Measurements from ENCODE around the gene CIART. TPM values are rescaled to one million over a fixed set of nuclear protein-coding genes. Genes with fewer than 3 reads are reported as not detected.

CIART gene
- total RNA-seq, 1 experiment from 2014 or later = 3.4 TPM

Other genes starting within 250 kb of the CIART start
- gene VPS45, start 214.8 kb upstream of the CIART start, total RNA-seq (2021; ENCODE audit: unreplicated experiment) = 24.9 TPM
- gene PLEKHO1, start 132.6 kb upstream of the CIART start, total RNA-seq (2021; ENCODE audit: unreplicated experiment) = 9.1 TPM
- gene ANP32E, start 46.4 kb upstream of the CIART start, total RNA-seq (2021; ENCODE audit: unreplicated experiment) = 66.2 TPM
- not detected for gene CA14, start 24.8 kb upstream of the CIART start, total RNA-seq (2021; ENCODE audit: unreplicated experiment)
- 146 TPM for gene APH1A, start 13.5 kb upstream of the CIART start, total RNA-seq (2021; ENCODE audit: unreplicated experiment)
- 0.39 TPM for gene C1orf54, start 9.8 kb upstream of the CIART start, total RNA-seq (2021; ENCODE audit: unreplicated experiment)
- 68.2 TPM for gene MRPS21, start 11.3 kb downstream of the CIART start, total RNA-seq (2021; ENCODE audit: unreplicated experiment)
- 122 TPM for gene PRPF3, start 39.0 kb downstream of the CIART start, total RNA-seq (2021; ENCODE audit: unreplicated experiment)
- gene RPRD2, start 81.6 kb downstream of the CIART start, total RNA-seq (2021; ENCODE audit: unreplicated experiment) = 28.3 TPM
- gene TARS2, start 204.9 kb downstream of the CIART start, total RNA-seq (2021; ENCODE audit: unreplicated experiment) = 28.2 TPM
- 2.2 TPM for gene ECM1, start 225.6 kb downstream of the CIART start, total RNA-seq (2021; ENCODE audit: unreplicated experiment)
- gene FALEC, start 233.2 kb downstream of the CIART start, total RNA-seq (2021; ENCODE audit: unreplicated experiment) = 1.0 TPM

All from Panc1 (cell line).